T-helper 9 cell (primary cell): ENCODE data around the gene NKX1-2.

Experiments
- DNase-seq: peaks from one replicate; pipeline ENCODE4 v3.0.0-alpha.2; 2020

The NKX1-2 gene

GRCh38 chr10:124474514-124475070 is 24.8 kb upstream of the NKX1-2 start:
- DNase-seq: no peak

GRCh38 chr10:124473070-124473469 is 23.2 kb upstream of the NKX1-2 start:
- DNase-seq: no peak

- no peak for DNase-seq
These were observed 22.2 kb upstream of the NKX1-2 start for GRCh38 chr10:124472071-124472470.

GRCh38 chr10:124470544-124471434 is 21.0 kb upstream of the NKX1-2 start:
- no peak for DNase-seq

- no peak for DNase-seq
These were observed 20.2 kb upstream of the NKX1-2 start for GRCh38 chr10:124469956-124470484.

GRCh38 chr10:124468624-124469023 is 18.8 kb upstream of the NKX1-2 start:
- DNase-seq: no peak

- no peak for DNase-seq
These were observed 17.3 kb upstream of the NKX1-2 start for GRCh38 chr10:124467165-124467564.

- no peak for DNase-seq
These were observed 16.1 kb upstream of the NKX1-2 start for GRCh38 chr10:124465777-124466488.

- no peak for DNase-seq
These were observed 15.4 kb upstream of the NKX1-2 start for GRCh38 chr10:124465003-124465776.

GRCh38 chr10:124464028-124464965 is 14.5 kb upstream of the NKX1-2 start:
- DNase-seq: no peak

- DNase-seq: no peak
These were observed 12.5 kb upstream of the NKX1-2 start for GRCh38 chr10:124462348-124462695.

- peak; percentile 76 for DNase-seq
These were observed 12.0 kb upstream of the NKX1-2 start, which contains the start of gene LHPP for GRCh38 chr10:124461642-124462347. Gene LHPP, plus strand, starts transcription at chr10:124461823. Its CDS starts 40 bp downstream, at chr10:124461863.

GRCh38 chr10:124460144-124460543 is 10.3 kb upstream of the NKX1-2 start:
- no peak for DNase-seq

GRCh38 chr10:124459395-124459794 is 9.6 kb upstream of the NKX1-2 start:
- no peak for DNase-seq

GRCh38 chr10:124458889-124459288 is 9.1 kb upstream of the NKX1-2 start:
- no peak for DNase-seq

- DNase-seq: no peak
These were observed 8.6 kb upstream of the NKX1-2 start for GRCh38 chr10:124458473-124458872.

GRCh38 chr10:124455441-124455840 is 5.6 kb upstream of the NKX1-2 start:
- DNase-seq: no peak

- no peak for DNase-seq
These were observed 4.2 kb upstream of the NKX1-2 start for GRCh38 chr10:124453960-124454610.

GRCh38 chr10:124451276-124451675 is 1.4 kb upstream of the NKX1-2 start:
- DNase-seq: no peak

- DNase-seq: no peak
These were observed 885 bp upstream of the NKX1-2 start for GRCh38 chr10:124450783-124451057.
